GM12801 (cell line): Measurements from ENCODE around the gene PCSK7.

Experiments used
- CTCF ChIP-seq: IDR thresholded peaks from one replicate; pipeline ENCODE4 v1.5.1; 2011; ENCODE audit warnings: control low read depth; ENCODE audit not compliant: insufficient read length; ENCODE audit errors: extremely low read depth

PCSK7 gene

GRCh38 chr11:117172724-117173421 lies 59.0 kb downstream of the PCSK7 start:
- TF ChIP-seq CTCF, result no peak

- TF ChIP-seq CTCF, result no peak
Observed at GRCh38 chr11:117171404-117172061, 60.3 kb downstream of the PCSK7 start.

GRCh38 chr11:117171007-117171403 lies 60.9 kb downstream of the PCSK7 start:
- no peak for TF ChIP-seq CTCF

GRCh38 chr11:117170210-117170609 lies 61.7 kb downstream of the PCSK7 start:
- TF ChIP-seq CTCF, result no peak

GRCh38 chr11:117169736-117170135 lies 62.1 kb downstream of the PCSK7 start:
- TF ChIP-seq CTCF, result no peak

- no peak for TF ChIP-seq CTCF
Observed at GRCh38 chr11:117166491-117166890, 65.4 kb downstream of the PCSK7 start.

GRCh38 chr11:117160826-117161225 lies 71.0 kb downstream of the PCSK7 start:
- no peak for TF ChIP-seq CTCF
